Right renal cortex interstitium (tissue), 3 donors: ENCODE results near the gene SOS1. TPM values are rescaled to one million over a fixed set of nuclear protein-coding genes. Genes with fewer than 3 reads are reported as not detected.
"Not testable (repeated sequence)": the region's sequence is repeated elsewhere in the genome, so short reads cannot be mapped to it uniquely, and the experiment has no call there.

Experiments used
- DNase-seq, 3 donors: peaks; one replicate each; pipeline ENCODE4 v3.0.0-alpha.2; 2013; ENCODE audit warnings: low read depth in 3 of 3, low spot score in 2 of 3
- polyA plus RNA-seq, 3 donors: library from polyadenylated mRNA; unstranded; fragments of 120-200 nt; gene quantifications; one replicate each; pipeline ENCODE4 v1.2.1, GENCODE V29; 2013; ENCODE audit not compliant: insufficient read length in 3 of 3

The SOS1 gene
- polyA plus RNA-seq, 3 donors: 45.9 to 57.1 (median 47.5) TPM

DNA sequence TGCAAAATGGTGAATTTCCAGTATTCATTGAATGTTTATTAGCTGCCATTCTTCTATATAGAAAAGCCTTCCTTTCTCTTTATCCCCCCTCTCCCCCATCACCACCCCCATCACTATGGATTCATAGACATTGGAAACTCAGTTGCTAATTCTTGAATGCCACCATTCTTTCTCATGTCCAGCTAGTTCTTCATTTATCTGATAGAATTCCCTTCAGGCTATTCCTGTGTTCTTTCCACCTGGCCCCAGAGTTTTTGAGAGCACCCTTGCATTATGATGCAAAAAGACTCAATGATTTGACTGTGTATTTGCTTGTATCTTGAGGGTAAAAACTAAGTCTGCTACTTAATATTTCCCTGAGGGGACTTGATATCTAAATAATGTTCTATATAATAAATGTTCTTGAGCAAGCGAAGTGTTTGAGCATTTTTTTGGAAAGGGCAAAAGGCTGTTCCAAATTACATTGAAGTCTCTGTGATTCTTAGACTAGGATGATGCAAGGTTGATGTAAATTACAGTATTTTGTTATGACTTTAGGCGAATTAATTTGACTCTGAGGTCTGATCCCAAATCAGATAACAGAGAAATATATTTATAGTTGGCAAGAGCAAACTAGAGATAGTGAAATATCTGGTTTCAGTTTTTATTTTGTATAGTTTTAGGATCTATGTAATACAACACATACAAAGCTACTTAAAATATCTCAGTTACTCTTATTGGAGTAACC is 18.8 kb upstream of the SOS1 start:
- DNase-seq: no peak

DNA sequence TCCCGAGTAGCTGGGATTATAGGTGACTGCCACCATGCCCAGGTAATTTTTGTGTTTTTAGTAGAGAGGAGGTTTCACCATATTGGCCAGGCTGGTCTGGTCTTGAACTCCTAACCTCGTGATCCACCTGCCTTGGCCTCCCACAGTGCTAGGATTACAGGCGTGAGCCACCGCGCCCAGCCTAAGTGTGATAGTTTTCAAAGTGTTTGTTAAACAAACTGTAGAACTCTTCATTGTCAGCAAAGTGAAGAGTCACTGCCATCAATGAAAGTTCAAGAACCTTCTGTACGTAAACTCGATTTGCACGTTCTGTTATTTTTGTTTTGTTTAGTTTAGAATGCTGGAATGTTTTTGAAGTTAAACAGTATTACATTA is 18.0 kb upstream of the SOS1 start:
- DNase-seq: no peak

DNA sequence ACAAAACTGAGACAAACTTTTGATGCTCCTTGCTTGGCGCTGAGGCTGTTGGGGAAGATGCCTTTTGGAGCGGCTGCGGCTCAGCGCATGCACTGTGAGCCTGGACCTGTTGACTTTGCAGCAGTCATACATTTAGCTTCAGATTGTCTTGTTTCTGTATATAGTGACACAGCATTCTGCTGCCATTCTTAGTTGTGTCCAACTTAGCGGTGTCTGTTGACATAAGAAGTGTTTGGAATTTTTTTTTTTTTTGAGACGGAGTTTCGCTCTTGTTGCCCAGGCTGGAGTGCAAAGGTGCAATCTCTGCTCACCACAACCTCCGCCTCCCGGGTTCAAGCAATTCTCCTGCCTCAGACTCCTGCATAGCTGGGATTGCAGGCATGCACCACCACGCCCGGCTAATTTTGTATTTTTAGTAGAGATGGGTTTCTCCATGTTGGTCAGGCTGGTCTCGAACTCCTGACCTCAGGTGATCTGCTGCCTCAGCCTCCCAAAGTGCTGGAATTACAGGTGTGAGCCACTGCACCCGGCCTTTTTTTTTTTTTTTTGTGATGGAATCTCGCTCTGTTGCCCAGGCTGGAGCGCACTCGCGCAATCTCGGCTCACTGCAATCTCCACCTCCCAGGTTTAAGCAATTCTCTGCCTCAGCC is 17.5 kb upstream of the SOS1 start:
- not testable (repeated sequence) for DNase-seq

DNA sequence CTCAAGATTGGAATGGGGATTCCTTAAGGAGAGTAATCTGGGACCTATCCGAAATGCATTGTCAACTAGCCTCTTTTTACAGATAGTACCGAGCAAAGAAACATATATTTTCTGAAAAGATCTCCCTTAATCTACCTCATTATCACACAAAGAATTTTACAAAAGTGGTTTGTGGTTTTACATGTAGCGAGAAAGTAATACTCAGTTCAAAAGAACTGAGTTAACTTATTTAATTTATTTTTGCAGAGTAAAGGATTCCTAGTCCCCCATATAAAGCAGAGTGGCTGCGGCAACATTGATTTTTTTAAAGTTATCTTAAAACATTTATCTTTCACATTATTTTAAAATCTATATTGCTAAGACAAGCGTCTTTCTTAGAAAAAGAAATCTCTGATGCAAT is 15.9 kb upstream of the SOS1 start:
- DNase-seq: no peak

DNA sequence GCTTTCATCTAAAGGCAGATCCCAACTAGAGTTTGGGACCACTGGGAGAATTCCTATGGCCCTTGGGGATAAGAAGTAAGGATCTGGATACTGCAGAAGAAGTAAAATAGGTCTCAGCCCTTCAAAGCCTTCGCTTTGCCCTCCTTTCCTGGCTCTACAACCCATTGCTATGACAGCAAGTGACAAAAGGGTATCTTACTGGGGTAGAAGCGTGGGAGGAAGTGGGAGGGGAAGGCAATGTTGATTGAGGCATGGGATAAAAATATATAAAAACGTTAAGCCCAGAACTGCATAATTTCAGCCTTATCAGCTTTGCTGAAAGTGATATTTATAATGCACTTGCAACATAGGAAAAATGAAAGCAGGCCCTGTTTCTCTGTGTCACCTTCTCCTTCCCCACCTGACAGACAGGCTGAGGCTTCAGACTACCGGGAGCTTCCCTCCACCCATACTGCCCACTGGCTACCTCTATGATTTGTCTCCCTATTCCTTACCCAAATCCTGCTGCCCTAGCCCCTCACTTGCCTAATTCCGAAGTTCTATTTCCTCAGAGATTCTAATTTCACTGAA is 14.9 kb upstream of the SOS1 start:
- DNase-seq: no peak

DNA sequence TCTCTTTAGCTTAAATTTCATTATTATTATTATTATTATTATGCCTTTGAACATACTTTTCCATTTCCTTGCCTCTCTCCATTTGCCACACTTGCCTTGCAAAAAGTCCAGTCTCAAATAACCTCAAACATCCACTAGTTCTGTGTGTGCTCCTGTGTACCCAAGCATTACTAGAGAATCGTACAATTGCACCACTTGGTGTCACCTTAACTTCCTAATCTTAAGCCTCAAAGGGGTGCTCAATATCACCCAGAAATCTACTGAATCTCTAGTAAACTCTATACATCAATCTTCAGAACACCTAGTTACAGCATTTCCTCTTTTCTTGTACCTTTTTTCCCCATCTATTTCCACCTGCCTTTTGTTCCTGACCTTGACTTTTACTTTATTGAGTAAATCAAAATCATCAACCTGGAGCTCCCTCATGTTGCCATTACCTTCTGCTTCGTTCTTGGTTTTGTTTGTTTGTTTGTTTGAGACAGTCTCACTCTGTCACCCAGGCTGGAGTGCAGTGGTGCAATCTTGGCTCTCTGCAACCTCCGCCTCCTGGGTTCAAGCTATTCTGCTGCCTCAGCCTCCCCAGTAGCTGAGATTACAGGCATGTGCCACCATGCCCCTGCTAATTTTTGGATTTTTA is 12.5 kb upstream of the SOS1 start:
- no peak for DNase-seq

DNA sequence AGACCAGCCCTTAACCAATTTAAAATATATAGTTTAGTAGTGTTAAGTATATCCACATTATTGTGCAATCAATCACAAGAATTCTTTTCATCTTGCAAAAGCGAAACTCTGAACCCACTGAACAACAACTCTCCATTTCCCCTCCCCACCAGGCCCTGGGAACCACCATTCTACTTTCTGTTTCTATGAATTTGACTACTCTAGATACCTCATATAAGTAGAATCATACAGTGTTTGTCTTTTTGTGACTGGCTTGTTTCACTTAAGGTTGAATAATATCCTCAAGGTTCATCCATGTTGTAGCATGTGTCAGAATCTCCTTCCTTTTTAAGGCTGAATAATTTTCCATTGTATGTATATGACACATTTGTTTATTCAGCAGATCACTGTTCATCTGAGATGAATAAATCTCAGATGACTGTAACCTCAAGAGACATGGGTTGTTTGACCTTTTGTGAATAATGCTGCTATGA is 8.1 kb upstream of the SOS1 start:
- DNase-seq: no peak

DNA sequence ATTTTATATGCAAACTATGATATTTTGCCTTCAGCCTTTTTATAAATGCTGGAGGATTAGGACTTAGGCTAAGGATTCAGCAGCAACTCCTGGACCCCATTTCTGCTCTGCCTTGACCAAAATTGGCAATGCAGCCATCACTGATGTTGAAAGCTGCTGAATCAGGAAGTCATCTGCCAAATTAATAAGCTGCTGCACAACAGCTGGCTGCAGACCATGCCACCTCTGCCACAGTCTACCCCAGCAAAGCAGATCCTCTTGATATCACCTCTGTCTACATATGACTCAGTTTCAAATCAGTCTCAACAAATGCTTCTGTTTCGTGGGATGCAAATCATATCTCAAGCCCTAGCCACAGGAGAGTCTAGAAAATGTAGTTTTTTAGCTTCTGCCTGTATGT is 7.1 kb upstream of the SOS1 start:
- no peak for DNase-seq

DNA sequence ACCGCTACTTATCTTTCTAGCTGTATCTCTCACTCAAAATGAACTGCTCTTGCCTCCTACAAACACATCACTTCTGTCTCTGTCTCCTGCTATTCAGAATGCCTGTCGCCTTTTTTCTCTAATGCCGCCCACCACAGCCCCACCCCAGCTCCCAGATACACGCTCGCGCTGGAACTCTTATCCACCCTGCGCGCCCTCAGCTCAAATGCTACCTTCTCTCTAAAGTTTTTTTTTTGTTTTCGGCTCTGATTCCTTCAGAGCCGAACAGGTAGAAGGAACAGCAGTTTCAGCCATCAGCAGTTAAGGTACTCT is 3.9 kb upstream of the SOS1 start:
- no peak for DNase-seq

DNA sequence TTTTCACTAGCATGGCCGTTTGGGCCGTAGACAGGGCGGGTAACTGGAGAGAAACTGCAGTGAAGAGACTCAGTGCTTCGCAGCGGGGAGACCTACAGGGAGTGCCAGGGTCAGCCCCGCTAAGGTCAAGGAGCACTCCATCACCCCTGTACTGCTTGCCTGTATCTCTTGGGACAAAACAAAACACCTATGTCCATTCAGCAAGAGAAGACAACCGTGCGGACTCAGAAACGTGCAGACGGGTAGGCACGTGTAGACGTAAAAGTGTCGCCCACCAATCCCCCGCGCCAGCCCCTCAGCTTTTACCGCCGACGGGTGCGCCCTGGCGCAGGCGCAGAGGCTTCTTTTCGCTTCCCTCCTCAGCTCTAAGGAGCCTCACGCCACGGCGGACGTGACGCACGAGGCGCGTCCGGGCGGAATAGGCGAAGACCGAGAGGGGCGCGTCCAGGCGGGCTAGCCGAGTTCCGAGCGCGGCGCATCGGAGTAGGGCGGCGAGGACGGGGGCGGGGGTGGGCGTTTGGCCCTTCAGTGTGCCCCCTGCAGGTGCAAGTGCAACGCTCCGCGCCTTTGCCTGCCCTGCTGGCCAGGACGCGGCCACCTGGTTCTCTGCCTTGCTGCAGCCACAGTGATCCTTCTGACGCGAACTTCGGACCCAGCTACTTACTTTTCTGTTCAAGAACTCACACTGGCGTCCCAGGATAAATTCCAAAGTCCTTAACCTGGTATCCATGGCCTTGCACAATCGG is 3.3 kb upstream of the SOS1 start:
- DNase-seq: peak; percentile 86 to 95 (median 90)

DNA sequence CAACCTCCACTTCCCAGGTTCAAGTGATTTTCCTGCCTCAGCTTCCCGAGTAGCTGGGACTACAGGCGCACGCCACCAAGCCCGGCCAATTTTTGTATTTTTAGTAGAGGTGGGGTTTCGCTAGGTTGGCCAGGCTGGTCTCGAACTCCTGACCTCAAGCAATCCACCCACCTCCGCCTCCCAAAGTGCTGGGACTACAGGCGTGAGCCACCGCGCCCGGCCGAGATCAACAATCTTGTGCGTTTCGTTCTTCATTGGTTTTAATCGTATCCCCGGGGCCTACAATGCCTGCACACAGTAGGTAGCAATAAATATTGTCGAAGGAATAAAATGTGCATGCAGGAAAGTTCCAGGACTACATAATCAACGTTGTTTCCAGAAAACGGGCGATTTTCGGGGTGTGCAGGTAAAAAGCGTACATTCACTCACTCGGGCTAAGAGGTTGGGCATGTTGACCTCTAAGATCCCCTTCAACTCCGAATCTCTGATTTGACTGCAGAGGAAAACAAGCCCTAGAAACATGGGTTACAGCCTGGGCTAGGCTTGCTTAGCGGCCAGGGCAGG is 2.7 kb upstream of the SOS1 start:
- no peak for DNase-seq

DNA sequence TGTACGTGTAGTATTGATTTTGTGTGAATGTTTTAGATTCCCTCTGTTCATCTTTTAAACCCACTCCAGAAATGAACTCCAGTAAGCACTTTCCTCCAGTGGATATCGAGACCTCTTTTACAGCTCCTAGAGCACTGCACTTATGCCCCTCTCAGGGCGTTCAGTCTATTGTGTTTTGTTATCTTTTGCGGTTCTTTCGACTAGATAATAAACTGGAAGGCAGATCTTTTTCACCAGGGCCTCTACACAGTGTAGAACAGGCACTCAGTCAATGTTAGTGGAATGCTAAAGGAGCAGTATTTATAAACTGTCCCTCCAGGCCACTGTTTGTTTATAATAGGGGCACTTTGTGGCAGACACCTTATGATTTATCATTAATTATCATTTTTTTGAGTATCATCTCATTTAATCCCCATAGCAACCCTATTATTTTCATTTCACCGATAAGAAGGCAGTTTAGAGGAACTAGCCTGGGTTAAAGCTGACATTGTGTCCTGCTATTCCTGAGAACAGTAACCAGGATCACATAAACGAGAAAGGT is 742 bp upstream of the SOS1 start:
- DNase-seq: no peak

DNA sequence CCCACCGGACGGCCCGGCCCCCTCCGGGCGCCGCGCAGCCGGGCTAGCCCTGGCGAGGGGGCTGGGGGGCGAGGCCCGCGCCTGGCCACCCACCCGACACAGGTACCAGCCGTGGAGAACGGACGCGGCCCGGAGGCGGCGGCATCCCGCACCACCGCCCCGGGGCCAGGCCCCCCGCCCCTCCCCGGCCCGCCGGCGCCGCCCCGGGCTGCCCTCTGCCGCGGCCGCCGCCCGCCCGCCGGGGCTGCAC is 405 bp downstream of the SOS1 start:
- no peak for DNase-seq

DNA sequence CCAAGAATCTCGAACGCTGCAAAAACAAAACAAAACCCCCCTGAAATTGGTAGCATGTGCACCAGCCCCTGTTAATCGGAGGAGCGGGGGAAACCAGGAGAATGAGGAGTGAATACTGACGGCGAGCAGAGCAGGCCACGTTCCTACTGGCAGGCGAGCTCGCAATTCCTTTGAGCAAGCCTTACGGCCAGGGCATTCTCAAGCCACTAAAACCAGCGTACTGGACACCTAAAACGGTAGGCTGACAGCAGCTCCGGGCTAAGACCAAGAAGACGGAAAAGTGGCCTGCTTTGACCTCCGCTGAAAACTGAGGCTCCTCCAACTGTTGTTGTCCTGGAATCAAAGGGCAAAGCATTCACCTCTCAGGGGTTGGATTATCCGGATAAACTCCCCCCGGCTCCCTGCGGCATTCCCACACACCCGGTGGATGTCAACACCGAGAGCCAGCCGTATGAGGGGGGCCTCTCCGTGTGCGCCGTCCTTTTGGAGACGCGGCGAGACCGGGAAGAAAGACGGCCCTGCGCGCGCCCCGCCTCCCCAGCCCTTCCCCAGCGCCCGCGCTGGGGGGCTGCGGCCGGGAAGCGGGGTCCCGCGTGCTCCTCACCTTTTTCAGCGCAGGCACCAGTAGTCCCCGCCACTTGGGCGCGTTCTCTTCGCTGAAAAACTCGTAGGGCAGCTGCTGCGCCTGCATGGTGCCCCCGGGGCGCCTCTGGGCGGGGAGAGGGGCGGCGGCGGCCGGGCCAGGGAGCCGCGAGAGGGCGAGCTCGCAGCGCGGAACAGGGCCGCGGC is 925 bp downstream of the SOS1 start:
- peak in 1 of 3 donors; percentile 48 for DNase-seq

DNA sequence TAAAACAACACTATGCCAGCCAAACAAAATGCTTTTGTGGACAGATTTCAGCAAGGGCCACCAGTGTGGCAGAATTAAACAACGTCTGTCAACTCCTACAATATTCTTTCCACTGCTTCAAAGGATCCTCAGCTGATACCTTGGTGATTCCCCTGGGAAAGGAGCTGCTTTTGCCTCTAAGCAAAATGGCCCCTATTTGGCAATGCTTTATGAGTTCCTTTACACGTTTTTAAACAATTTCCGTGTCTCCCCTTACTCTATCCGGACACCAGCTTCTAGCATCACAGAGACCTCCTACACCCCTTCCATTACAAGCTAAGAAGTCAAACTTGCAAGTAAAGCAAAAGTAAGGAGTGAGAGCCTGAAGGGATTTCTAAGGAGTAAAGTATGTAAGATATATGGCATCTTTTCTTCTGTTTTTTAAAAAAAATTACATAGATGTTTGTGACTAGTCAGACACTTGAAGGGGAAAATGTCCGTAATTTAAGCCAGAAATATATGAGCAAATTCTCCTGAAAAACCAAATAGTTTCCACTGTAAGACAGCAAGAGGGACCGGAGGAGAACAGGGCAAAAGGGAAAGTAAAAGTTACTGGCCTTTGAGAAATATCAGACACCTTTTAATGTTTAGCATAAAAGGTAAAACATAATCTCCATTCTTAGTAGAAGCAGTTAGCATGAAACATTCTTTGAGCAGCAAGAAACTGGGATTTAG is 1.9 kb downstream of the SOS1 start:
- DNase-seq: no peak

DNA sequence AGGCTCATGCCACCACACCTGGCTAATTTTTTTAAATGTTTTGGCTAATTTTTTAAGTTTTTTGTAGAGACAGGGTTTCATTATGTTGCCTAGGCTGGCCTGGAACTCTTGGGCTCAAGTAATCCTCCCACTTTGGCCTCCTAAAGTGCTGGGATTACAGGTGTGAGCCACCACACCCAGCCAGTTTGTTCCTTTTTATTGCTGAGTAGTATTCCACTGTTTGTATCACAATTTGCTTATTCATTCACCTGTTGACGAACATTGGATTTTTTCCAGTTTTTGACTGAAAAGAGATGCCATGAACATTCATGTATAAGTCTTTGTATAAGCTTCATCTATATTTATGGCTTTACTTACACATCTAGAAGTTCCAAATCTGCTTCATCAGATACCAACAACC is 5.3 kb downstream of the SOS1 start:
- no peak for DNase-seq

DNA sequence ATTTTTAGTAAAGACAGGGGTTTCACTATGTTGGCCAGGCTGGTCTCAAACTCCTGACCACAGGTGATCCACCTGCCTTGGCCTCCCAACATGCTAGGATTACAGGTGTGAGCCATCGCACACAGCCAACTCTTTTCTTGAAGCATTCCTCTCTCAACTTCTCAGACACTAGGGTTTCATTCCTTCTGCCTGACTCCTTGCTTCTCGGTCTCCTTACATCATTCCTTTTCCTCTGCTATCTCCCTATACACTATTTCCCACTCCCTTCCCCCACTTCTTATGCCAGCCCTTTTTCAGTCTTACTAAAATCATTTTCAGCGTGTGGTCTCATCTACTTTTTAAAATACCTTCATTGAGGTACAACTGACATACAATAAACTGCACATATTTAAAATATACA is 6.1 kb downstream of the SOS1 start:
- DNase-seq: no peak

DNA sequence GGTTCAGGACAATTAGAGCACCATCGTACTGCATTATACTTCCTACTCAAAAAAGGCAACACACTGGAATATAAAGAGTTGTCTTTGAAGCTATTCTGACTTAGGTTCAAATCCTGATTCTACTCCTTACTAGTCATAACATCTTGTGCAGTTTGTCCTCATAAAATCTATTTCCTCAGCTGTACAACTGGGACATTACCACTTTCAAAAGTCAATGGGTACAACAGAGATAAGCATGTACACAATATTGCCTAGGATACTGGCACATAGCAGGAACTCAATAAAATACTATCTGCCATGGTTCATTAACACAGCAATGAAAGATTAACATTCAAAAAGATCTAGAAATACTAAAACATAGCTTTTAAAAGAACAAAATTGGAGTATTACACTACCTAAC is 11.3 kb downstream of the SOS1 start:
- no peak for DNase-seq

DNA sequence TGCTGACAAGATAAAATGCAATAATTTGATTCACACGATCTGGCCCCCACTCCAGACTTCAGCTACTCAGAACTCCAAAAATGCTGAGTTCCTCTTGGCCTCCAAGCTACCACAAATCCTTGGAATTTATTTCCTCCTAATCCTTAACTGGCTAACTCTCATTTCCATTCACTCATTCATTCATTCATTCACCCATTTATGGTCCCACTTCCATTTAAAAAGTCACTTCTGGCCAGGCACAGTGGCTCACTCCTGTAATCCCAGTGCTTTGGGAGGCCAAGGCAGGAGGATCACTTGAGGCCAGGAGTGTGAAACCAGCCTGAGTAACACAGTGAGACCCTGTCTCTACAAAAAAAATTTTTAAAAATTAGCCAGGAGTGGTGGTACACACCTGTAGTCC is 12.5 kb downstream of the SOS1 start:
- DNase-seq: no peak
